Measurements from ENCODE around the gene TAS2R50.

TAS2R50 gene

GRCh38 chr12:10956085-10956484 lies 30.6 kb downstream of the TAS2R50 start:
- Histone ChIP-seq H3K36me3 (ENCODE audit: control insufficient read depth, insufficient read depth, low read length) (no peaks in the 10 kb centered on the region), H3K9ac (ENCODE audit: low read length) (no peak overlapping the region), H3K9me3 (ENCODE audit: control insufficient read depth, insufficient read depth, low read depth, low read length) (no peaks in the 10 kb centered on the region; the same call in 1 of the 2 replicates), H3K27me3 (ENCODE audit: control insufficient read depth, insufficient read depth, low read length) (no peaks in the 10 kb centered on the region), H3K4me1 (ENCODE audit: control insufficient read depth, insufficient read depth, low read length) (no peaks in the 10 kb centered on the region), H3K4me3 (ENCODE audit: low read depth, low read length) (no peak overlapping the region), H3K27ac (ENCODE audit: low read depth, low read length) (no peak overlapping the region)

- H3K9ac ChIP-seq (ENCODE audit: low read length): no peak overlapping the region
- no peaks in the 10 kb centered on the region for H3K36me3 ChIP-seq (ENCODE audit: control insufficient read depth, insufficient read depth, low read length)
- no peaks in the 10 kb centered on the region for H3K27me3 ChIP-seq (ENCODE audit: control insufficient read depth, insufficient read depth, low read length)
- H3K4me1 ChIP-seq (ENCODE audit: control insufficient read depth, insufficient read depth, low read length): no peaks in the 10 kb centered on the region
- H3K9me3 ChIP-seq (ENCODE audit: control insufficient read depth, insufficient read depth, low read depth, low read length): peaks cover 7% of the 10 kb centered on the region; the same call in 1 of the 2 replicates
- no peak overlapping the region for H3K4me3 ChIP-seq (ENCODE audit: low read depth, low read length)
- no peak overlapping the region for H3K27ac ChIP-seq (ENCODE audit: low read depth, low read length)
These were observed 34.1 kb downstream of the TAS2R50 start for GRCh38 chr12:10952645-10953044.

DNA sequence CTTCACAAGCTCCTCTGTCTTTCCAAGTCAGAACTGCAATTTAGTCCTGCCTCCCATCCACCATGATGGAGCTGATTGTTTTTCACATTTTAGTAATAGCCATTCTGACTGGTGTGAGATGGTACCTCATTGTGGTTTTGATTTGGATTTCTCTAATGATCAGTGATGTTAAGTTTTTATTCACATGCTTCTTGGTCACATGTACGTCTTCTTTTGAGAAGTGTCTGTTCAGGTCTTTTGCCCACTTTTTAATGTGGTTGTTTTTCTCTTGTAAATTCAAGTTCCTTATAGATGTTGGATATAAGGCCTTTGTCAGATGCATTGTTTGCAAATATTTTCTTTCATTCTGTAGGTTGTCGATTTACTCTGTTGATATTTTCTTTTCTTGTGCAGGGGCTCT lies 43.5 kb downstream of the TAS2R50 start:
- no peak overlapping the region for H3K9ac ChIP-seq (ENCODE audit: low read length)
- no peak overlapping the region for H3K4me3 ChIP-seq (ENCODE audit: low read depth, low read length)
- no peaks in the 10 kb centered on the region for H3K27me3 ChIP-seq (ENCODE audit: control insufficient read depth, insufficient read depth, low read length)
- H3K9me3 ChIP-seq (ENCODE audit: control insufficient read depth, insufficient read depth, low read depth, low read length): peaks cover 33% of the 10 kb centered on the region
- peaks cover 12% of the 10 kb centered on the region for H3K4me1 ChIP-seq (ENCODE audit: control insufficient read depth, insufficient read depth, low read length)
- H3K36me3 ChIP-seq (ENCODE audit: control insufficient read depth, insufficient read depth, low read length): no peaks in the 10 kb centered on the region
- H3K27ac ChIP-seq (ENCODE audit: low read depth, low read length): no peak overlapping the region

DNA sequence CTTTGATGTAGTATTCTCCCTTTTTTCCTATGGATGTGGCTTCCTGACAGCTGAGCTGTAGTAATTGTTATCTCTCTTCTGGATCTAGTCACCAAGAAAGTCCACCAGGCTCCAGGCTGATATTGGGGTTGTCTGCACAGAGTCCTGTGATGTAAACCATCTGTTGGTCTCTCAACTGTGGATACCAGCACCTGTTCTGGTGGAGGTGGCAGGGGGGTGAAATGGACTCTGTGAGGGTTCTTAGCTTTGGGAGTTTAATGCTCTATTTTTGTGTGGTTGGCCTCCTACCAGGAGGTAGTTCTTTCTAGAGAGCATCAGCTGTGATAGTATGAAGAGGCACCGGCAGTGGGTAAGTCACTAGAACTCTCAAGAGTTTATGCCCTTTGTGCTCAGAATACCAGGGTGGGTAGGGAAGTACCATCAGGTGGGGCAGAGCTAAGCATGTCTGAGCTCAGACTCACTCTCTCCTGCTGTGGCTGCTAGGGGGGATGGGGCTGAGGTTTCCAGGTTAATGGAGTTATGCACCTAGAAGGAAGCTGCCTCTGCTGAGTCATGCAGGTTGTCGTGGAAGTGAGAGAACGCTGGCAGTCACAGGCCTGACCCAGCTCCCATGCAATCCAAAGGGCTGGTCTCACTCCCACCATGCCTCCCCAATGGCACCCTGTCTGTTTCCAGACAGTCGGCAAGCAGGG lies 44.6 kb downstream of the TAS2R50 start:
- Histone ChIP-seq H3K27me3 (ENCODE audit: control insufficient read depth, insufficient read depth, low read length) (no peaks in the 10 kb centered on the region), H3K9me3 (ENCODE audit: control insufficient read depth, insufficient read depth, low read depth, low read length) (peaks cover 27% of the 10 kb centered on the region), H3K9ac (ENCODE audit: low read length) (peak overlapping the region; percentile 71), H3K27ac (ENCODE audit: low read depth, low read length) (peak overlapping the region; percentile 62; the same call in 1 of the 2 replicates), H3K4me3 (ENCODE audit: low read depth, low read length) (no peak overlapping the region), H3K36me3 (ENCODE audit: control insufficient read depth, insufficient read depth, low read length) (no peaks in the 10 kb centered on the region), H3K4me1 (ENCODE audit: control insufficient read depth, insufficient read depth, low read length) (peaks cover 12% of the 10 kb centered on the region)

DNA sequence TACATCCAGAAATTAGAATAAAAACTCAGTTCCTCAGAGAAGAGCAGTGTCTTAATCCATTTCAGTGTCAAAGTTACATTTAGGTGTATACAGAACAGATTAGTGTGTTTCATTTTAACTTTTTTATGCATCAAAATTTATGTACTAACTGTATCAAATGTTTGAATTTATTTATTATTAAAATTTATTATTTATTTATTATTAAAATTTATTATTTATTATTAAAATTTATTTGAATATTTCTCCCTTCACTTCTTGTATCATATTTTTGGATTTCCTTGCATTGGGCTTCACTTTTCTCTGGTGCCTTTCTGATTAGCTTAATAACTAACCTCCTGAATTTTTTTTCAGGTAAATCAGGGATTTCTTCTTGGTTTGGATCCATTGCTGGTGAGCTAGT lies 45.3 kb downstream of the TAS2R50 start:
- Histone ChIP-seq H3K9me3 (ENCODE audit: control insufficient read depth, insufficient read depth, low read depth, low read length) (peaks cover 23% of the 10 kb centered on the region), H3K4me3 (ENCODE audit: low read depth, low read length) (no peak overlapping the region), H3K27me3 (ENCODE audit: control insufficient read depth, insufficient read depth, low read length) (no peaks in the 10 kb centered on the region), H3K36me3 (ENCODE audit: control insufficient read depth, insufficient read depth, low read length) (no peaks in the 10 kb centered on the region), H3K27ac (ENCODE audit: low read depth, low read length) (no peak overlapping the region), H3K9ac (ENCODE audit: low read length) (no peak overlapping the region), H3K4me1 (ENCODE audit: control insufficient read depth, insufficient read depth, low read length) (peaks cover 13% of the 10 kb centered on the region)

- Histone ChIP-seq H3K9me3 (ENCODE audit: control insufficient read depth, insufficient read depth, low read depth, low read length) (peaks cover 18% of the 10 kb centered on the region), H3K4me3 (ENCODE audit: low read depth, low read length) (no peak overlapping the region), H3K36me3 (ENCODE audit: control insufficient read depth, insufficient read depth, low read length) (no peaks in the 10 kb centered on the region), H3K4me1 (ENCODE audit: control insufficient read depth, insufficient read depth, low read length) (peaks cover 16% of the 10 kb centered on the region), H3K27me3 (ENCODE audit: control insufficient read depth, insufficient read depth, low read length) (no peaks in the 10 kb centered on the region), H3K27ac (ENCODE audit: low read depth, low read length) (no peak overlapping the region), H3K9ac (ENCODE audit: low read length) (no peak overlapping the region)
These were observed 46.3 kb downstream of the TAS2R50 start for GRCh38 chr12:10940389-10940788.

DNA sequence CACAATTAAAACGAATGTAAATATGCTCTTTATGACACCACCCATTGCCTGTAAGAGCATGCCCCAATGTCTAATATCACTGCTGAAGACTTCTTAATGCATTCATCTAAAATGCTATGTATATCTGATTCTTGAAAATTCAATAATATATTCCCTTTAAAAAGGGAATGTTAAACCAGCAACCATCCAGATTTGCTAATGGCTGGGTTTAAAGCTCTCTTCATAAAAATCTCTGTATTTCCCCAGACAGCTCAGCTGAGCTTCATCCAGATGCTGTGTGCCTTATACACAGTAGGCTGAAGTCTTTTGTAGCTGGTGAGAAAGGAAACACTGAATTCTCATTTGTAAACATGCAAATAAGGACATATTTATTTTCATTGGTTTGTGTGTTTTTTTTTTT lies 47.5 kb downstream of the TAS2R50 start, which contains the start of gene TAS2R14:
TAS2R14 (minus strand) TSS at position 101 of the 400 bp plus-strand sequence; CDS start at position 45, 56 bp downstream.
- no peaks in the 10 kb centered on the region for H3K27me3 ChIP-seq (ENCODE audit: control insufficient read depth, insufficient read depth, low read length)
- H3K4me1 ChIP-seq (ENCODE audit: control insufficient read depth, insufficient read depth, low read length): peaks cover 16% of the 10 kb centered on the region
- H3K4me3 ChIP-seq (ENCODE audit: low read depth, low read length): no peak within 1 kb of the TSS
- H3K36me3 ChIP-seq (ENCODE audit: control insufficient read depth, insufficient read depth, low read length): no peaks in the 10 kb centered on the region
- H3K9me3 ChIP-seq (ENCODE audit: control insufficient read depth, insufficient read depth, low read depth, low read length): peaks cover 5% of the 10 kb centered on the region; the same call in 1 of the 2 replicates
- H3K9ac ChIP-seq (ENCODE audit: low read length): no peak within 1 kb of the TSS
- no peak within 1 kb of the TSS for H3K27ac ChIP-seq (ENCODE audit: low read depth, low read length)

DNA sequence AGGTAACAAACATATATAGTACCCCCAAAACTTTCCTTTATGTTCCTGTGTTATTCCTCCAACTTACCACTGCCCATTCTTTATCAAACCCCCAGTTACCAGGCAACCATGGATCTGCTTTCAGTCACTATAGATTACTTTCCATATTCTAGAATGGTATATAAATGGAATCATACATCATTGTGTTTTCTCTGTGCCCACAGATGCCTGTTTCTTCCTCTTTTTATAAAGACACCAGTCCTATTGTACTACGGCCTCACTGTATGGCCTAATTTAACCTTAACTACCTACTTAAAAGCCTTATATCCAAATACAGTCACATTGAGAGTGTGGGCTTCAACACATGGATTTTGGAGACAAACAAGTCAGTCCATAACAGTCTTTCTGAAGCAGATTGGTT lies 50.2 kb downstream of the TAS2R50 start:
- no peak overlapping the region for H3K4me3 ChIP-seq (ENCODE audit: low read depth, low read length)
- no peaks in the 10 kb centered on the region for H3K36me3 ChIP-seq (ENCODE audit: control insufficient read depth, insufficient read depth, low read length)
- H3K9me3 ChIP-seq (ENCODE audit: control insufficient read depth, insufficient read depth, low read depth, low read length): no peaks in the 10 kb centered on the region
- H3K9ac ChIP-seq (ENCODE audit: low read length): no peak overlapping the region
- peaks cover 4% of the 10 kb centered on the region; the same call in 1 of the 2 replicates for H3K4me1 ChIP-seq (ENCODE audit: control insufficient read depth, insufficient read depth, low read length)
- no peak overlapping the region for H3K27ac ChIP-seq (ENCODE audit: low read depth, low read length)
- H3K27me3 ChIP-seq (ENCODE audit: control insufficient read depth, insufficient read depth, low read length): no peaks in the 10 kb centered on the region
